ENCODE data around the gene TCP1. TPM values are rescaled to one million over a fixed set of nuclear protein-coding genes. Genes with fewer than 3 reads are reported as not detected.

TCP1 gene
- total and polyA plus RNA-seq, 2 of the 13 experiments (the other 11 are each of a cell fraction or from before 2014, with no cell fraction given): 116 to 553 TPM

- TF ChIP-seq, protein P1, sequence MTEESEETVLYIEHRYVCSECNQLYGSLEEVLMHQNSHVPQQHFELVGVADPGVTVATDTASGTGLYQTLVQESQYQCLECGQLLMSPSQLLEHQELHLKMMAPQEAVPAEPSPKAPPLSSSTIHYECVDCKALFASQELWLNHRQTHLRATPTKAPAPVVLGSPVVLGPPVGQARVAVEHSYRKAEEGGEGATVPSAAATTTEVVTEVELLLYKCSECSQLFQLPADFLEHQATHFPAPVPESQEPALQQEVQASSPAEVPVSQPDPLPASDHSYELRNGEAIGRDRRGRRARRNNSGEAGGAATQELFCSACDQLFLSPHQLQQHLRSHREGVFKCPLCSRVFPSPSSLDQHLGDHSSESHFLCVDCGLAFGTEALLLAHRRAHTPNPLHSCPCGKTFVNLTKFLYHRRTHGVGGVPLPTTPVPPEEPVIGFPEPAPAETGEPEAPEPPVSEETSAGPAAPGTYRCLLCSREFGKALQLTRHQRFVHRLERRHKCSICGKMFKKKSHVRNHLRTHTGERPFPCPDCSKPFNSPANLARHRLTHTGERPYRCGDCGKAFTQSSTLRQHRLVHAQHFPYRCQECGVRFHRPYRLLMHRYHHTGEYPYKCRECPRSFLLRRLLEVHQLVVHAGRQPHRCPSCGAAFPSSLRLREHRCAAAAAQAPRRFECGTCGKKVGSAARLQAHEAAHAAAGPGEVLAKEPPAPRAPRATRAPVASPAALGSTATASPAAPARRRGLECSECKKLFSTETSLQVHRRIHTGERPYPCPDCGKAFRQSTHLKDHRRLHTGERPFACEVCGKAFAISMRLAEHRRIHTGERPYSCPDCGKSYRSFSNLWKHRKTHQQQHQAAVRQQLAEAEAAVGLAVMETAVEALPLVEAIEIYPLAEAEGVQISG (CRISPR knock-in tag; IDR thresholded peaks at IDR 0.05): peak; percentile 48; the same call in 1 of the 2 replicates
- TF ChIP-seq TFAP4 (IDR thresholded peaks at IDR 0.05; ENCODE audit: borderline replicate concordance, low read depth) (peak; percentile 62), ZNF629 (CRISPR knock-in tag; conservative IDR thresholded peaks at IDR 0.05) (peak; percentile 43), HDAC1 (CRISPR knock-in tag; IDR thresholded peaks at IDR 0.05) (0 out of 2 replicates have a peak, but pooled peaks have one; percentile 63), AHDC1 (CRISPR knock-in tag; IDR thresholded peaks at IDR 0.05; ENCODE audit: borderline replicate concordance) (no peak; the same call in 1 of the 2 replicates), RXRA (CRISPR knock-in tag; IDR thresholded peaks at IDR 0.05) (peak; percentile 91), ZNF83 (CRISPR knock-in tag; IDR thresholded peaks at IDR 0.05; ENCODE audit: borderline replicate concordance) (peak; percentile 89; the same call in 1 of the 2 replicates), ZBTB21 (CRISPR knock-in tag; IDR thresholded peaks at IDR 0.05) (no peak), SAFB2 (CRISPR knock-in tag; IDR thresholded peaks at IDR 0.05; ENCODE audit: borderline replicate concordance, low read depth) (peak; percentile 50), CAMTA2 (CRISPR knock-in tag; IDR thresholded peaks at IDR 0.05; ENCODE audit: borderline replicate concordance) (0 out of 2 replicates have a peak, but pooled peaks have one; percentile 72), HBP1 (CRISPR knock-in tag; IDR thresholded peaks at IDR 0.05; ENCODE audit: low read depth) (peak; percentile 5; the same call in 1 of the 2 replicates), ARNT (IDR thresholded peaks at IDR 0.05) (no peak), ZNF431 (CRISPR knock-in tag; IDR thresholded peaks at IDR 0.05; ENCODE audit: borderline replicate concordance, low read depth) (peak; percentile 96)
- TF ChIP-seq, protein P2, sequence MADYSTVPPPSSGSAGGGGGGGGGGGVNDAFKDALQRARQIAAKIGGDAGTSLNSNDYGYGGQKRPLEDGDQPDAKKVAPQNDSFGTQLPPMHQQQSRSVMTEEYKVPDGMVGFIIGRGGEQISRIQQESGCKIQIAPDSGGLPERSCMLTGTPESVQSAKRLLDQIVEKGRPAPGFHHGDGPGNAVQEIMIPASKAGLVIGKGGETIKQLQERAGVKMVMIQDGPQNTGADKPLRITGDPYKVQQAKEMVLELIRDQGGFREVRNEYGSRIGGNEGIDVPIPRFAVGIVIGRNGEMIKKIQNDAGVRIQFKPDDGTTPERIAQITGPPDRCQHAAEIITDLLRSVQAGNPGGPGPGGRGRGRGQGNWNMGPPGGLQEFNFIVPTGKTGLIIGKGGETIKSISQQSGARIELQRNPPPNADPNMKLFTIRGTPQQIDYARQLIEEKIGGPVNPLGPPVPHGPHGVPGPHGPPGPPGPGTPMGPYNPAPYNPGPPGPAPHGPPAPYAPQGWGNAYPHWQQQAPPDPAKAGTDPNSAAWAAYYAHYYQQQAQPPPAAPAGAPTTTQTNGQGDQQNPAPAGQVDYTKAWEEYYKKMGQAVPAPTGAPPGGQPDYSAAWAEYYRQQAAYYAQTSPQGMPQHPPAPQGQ (CRISPR knock-in tag; IDR thresholded peaks at IDR 0.05; ENCODE audit: borderline replicate concordance): no peak
Measured at GRCh38 chr6:159762681-159763293, 26.6 kb downstream of the TCP1 start (continued).

Data from HepG2 (cell line).